ENCODE results near the gene ACOT2. TPM values are rescaled to one million over a fixed set of nuclear protein-coding genes. Genes with fewer than 3 reads are reported as not detected.
A peak's percentile ranks its signal among the peaks of the same experiment; 100 is the strongest.
"Not testable (repeated sequence)": the region's sequence is repeated elsewhere in the genome, so short reads cannot be mapped to it uniquely, and the experiment has no call there.

Gene ACOT2, protein sequence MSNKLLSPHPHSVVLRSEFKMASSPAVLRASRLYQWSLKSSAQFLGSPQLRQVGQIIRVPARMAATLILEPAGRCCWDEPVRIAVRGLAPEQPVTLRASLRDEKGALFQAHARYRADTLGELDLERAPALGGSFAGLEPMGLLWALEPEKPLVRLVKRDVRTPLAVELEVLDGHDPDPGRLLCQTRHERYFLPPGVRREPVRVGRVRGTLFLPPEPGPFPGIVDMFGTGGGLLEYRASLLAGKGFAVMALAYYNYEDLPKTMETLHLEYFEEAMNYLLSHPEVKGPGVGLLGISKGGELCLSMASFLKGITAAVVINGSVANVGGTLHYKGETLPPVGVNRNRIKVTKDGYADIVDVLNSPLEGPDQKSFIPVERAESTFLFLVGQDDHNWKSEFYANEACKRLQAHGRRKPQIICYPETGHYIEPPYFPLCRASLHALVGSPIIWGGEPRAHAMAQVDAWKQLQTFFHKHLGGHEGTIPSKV
- total RNA-seq, result 15.4 TPM
- polyA plus RNA-seq, result 10 to 100 TPM; 34.4 to 44.2 (median 40.7) TPM

DNA sequence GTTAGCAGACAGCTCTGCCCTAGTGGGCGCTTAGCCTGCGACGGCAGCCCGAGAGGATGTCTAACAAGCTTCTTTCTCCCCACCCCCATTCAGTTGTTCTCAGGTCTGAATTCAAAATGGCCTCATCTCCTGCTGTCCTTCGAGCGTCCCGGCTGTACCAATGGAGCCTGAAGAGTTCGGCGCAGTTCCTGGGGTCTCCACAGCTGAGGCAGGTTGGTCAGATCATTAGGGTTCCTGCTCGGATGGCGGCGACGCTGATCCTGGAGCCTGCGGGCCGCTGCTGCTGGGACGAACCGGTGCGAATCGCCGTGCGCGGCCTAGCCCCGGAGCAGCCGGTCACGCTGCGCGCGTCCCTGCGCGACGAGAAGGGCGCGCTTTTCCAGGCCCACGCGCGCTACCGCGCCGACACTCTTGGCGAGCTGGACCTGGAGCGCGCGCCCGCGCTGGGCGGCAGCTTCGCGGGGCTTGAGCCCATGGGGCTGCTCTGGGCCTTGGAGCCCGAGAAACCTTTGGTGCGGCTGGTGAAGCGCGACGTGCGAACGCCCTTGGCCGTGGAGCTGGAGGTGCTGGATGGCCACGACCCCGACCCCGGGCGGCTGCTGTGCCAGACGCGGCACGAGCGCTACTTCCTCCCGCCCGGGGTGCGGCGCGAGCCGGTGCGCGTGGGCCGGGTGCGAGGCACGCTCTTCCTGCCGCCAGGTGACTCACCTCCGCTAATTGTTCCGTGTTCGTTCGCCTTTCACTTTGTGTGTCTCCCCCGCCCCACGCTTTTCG lies at the start of gene ACOT2:
ACOT2 (plus strand) TSS at position 29 of the 774 bp plus-strand sequence; CDS start at position 57, 28 bp downstream.
- peaks cover 38% of the 10 kb centered on the region for H3K4me1 ChIP-seq (ENCODE audit: control insufficient read depth, insufficient read depth, low read length, poor library complexity, severe bottlenecking)
- not testable (repeated sequence) for H3K36me3 ChIP-seq (ENCODE audit: control insufficient read depth, insufficient read depth, low read length); H3K9me3 ChIP-seq (ENCODE audit: control insufficient read depth in 2 of 2, low read length in 2 of 2); H3K27me3 ChIP-seq (ENCODE audit: control insufficient read depth, insufficient read depth, low read length); H3K27me3 Mint-ChIP-seq; H3K9me3 Mint-ChIP-seq
- DNase-seq (peak; percentile 66 to 90 (median 74)), ATAC-seq (ENCODE audit: low read depth in 2 of 2) (peak; percentile 80 to 84)
- Mint-ChIP-seq H3K4me3 (peak within 1 kb of the TSS; percentile 96 to 98 (median 97)), H3K36me3 (peaks cover 22% of the 10 kb centered on the region), H3K27ac (peak within 1 kb of the TSS; percentile 92 to 99 (median 96)), H3K4me1 (peaks cover 22 to 60% (median 39%) of the 10 kb centered on the region in 4 donors)
- H3K4me3 ChIP-seq (ENCODE audit: low read depth, low read length), result peak within 1 kb of the TSS; percentile 82
- H3K27ac ChIP-seq (ENCODE audit: insufficient read depth, low read length, poor library complexity, severe bottlenecking), result peak within 1 kb of the TSS; percentile 79

DNA sequence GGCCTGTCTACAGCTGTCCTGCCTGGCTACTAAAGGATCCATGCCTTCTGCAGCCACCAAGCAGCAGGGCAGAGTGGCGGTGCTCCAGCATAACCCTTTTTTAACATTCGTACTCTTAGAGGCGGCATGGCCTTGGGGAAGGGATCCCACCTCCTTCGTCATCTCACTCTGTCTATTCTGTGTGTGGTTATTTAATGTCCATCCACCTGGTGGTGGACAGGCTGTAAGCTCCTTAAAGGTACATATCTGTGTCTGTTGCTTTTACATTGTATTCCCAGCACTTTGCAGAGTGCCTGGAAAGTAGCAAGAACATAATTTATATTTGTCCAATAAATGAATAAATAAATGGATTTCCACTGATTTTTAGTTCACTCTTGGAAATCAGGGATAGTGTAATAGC lies 47.8 kb upstream of the ACOT2 start:
- Mint-ChIP-seq H3K27me3 (no peaks in the 10 kb centered on the region), H3K4me3 (no peak overlapping the region), H3K4me1 (no peaks in the 10 kb centered on the region), H3K27ac (no peak overlapping the region), H3K9me3 (no peaks in the 10 kb centered on the region), H3K36me3 (peaks cover 13% of the 10 kb centered on the region)
- DNase-seq (no peak), ATAC-seq (ENCODE audit: low read depth in 2 of 2) (no peak)
- Histone ChIP-seq H3K4me3 (ENCODE audit: low read depth, low read length) (no peak overlapping the region), H3K27me3 (ENCODE audit: control insufficient read depth, insufficient read depth, low read length) (no peaks in the 10 kb centered on the region), H3K36me3 (ENCODE audit: control insufficient read depth, insufficient read depth, low read length) (no peaks in the 10 kb centered on the region), H3K4me1 (ENCODE audit: control insufficient read depth, insufficient read depth, low read length, poor library complexity, severe bottlenecking) (no peaks in the 10 kb centered on the region), H3K9me3 (ENCODE audit: control insufficient read depth in 2 of 2, low read length in 2 of 2) (no peaks in the 10 kb centered on the region), H3K27ac (ENCODE audit: insufficient read depth, low read length, poor library complexity, severe bottlenecking) (no peak overlapping the region)

DNA sequence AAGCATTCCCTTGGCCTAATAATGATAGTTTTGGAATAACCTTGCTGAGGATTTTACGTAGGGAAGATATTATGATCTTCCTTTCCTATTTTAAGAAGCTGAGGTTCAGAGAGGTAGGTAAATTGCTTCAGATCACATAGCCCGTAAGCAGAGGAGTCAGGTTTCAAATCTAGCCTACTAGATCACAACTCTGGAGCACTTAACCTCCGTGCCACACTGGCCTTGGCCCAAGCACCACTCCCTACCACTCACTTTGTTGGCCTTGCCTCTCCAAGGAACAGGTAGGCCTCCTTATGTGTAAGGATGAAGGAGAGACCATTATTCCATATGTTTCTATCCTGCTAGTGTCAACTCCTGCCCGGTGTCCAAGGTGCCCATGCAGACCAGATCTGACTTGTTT lies 44.5 kb upstream of the ACOT2 start:
- DNase-seq, result no peak
- Mint-ChIP-seq H3K4me1 (no peaks in the 10 kb centered on the region), H3K27ac (no peak overlapping the region), H3K27me3 (no peaks in the 10 kb centered on the region), H3K4me3 (no peak overlapping the region), H3K9me3 (peaks cover 0 to 5% (median 0%) of the 10 kb centered on the region in 7 donors), H3K36me3 (peaks cover 14% of the 10 kb centered on the region)
- H3K9me3 ChIP-seq (ENCODE audit: control insufficient read depth in 2 of 2, low read length in 2 of 2), result no peaks in the 10 kb centered on the region
- H3K27me3 ChIP-seq (ENCODE audit: control insufficient read depth, insufficient read depth, low read length), result no peaks in the 10 kb centered on the region
- H3K4me1 ChIP-seq (ENCODE audit: control insufficient read depth, insufficient read depth, low read length, poor library complexity, severe bottlenecking), result no peaks in the 10 kb centered on the region
- no peaks in the 10 kb centered on the region for H3K36me3 ChIP-seq (ENCODE audit: control insufficient read depth, insufficient read depth, low read length)
- H3K4me3 ChIP-seq (ENCODE audit: low read depth, low read length), result no peak overlapping the region
- no peak for ATAC-seq (ENCODE audit: low read depth in 2 of 2)
- H3K27ac ChIP-seq (ENCODE audit: insufficient read depth, low read length, poor library complexity, severe bottlenecking), result no peak overlapping the region

DNA sequence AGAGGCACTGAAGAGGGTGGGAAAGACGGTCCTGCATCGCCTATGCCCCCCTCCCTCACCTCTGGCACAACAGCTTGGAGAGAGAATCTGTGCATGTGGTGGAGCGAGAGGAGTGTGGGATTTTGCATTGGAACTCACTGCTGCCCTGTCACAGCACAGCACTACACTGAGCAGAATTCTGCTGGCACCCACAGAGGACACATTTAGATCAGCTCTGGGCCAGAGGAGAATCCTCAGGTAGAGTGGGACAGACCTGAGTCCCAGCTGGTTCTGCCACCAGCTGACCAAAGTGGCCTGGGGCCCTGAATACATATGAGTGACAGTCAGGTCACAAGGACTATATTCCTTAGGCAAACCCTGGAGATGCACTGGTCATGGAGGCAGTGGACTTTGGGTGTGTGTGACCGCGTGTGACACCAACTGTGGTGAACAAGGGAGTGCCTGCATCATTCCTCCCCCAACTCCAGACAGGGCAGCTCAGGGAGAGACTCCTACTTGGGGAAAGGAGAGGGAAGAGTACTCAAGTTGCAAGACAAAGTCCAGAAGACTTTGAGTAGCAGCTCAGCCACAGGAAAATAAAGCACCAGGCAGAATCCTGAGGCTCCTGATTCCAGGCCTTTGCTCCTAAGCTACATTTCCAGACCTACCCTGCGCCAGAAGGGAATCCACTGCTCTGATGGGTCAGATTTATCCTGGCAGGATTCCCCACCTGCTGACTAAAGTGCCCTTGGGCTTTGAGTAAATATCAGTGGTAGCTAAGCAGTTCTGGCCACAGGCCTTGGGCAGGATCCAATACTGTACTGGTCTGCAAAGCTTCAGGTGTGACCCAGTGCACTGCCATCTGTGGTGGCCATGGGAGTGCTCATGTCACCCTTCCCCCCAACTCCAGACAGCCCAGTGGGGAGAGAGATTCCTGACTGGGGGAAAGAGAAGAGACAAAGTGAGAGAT lies 42.7 kb upstream of the ACOT2 start:
- H3K36me3 Mint-ChIP-seq, result peaks cover 14% of the 10 kb centered on the region
- no peak for ATAC-seq (ENCODE audit: low read depth in 2 of 2)
- H3K27ac ChIP-seq (ENCODE audit: insufficient read depth, low read length, poor library complexity, severe bottlenecking), result no peak overlapping the region
- peak overlapping the region in 1 of 3 donors; percentile 26 for H3K27ac Mint-ChIP-seq
- no peak overlapping the region for H3K4me3 ChIP-seq (ENCODE audit: low read depth, low read length)
- H3K4me3 Mint-ChIP-seq, result no peak overlapping the region
- H3K4me1 ChIP-seq (ENCODE audit: control insufficient read depth, insufficient read depth, low read length, poor library complexity, severe bottlenecking), result no peaks in the 10 kb centered on the region
- H3K27me3 Mint-ChIP-seq, result no peaks in the 10 kb centered on the region
- no peaks in the 10 kb centered on the region for H3K36me3 ChIP-seq (ENCODE audit: control insufficient read depth, insufficient read depth, low read length)
- H3K9me3 Mint-ChIP-seq, result peaks cover 0 to 5% (median 0%) of the 10 kb centered on the region in 7 donors
- H3K4me1 Mint-ChIP-seq, result no peaks in the 10 kb centered on the region
- no peak for DNase-seq
- no peaks in the 10 kb centered on the region for H3K27me3 ChIP-seq (ENCODE audit: control insufficient read depth, insufficient read depth, low read length)
- H3K9me3 ChIP-seq (ENCODE audit: control insufficient read depth in 2 of 2, low read length in 2 of 2), result no peaks in the 10 kb centered on the region

DNA sequence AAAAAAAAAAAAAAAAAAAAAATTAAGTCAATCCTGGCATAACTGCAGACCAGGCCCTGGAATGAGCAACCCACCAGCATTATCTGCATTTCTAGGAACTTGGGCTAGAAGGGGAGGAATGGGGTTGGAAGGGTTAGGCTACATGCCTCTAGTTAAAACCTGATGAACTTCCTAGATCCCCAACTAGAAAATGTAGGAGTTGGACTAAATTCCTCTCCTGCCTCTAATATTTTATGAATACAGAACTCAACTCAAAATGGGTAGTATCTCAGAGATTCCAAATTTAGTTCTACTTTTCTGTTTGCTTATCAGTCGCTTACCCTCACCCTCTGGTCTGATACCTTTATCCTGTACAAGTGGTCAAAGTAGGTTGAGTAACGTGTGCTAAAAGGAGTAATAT lies 39.7 kb upstream of the ACOT2 start:
- H3K4me1 ChIP-seq (ENCODE audit: control insufficient read depth, insufficient read depth, low read length, poor library complexity, severe bottlenecking); H3K27me3 Mint-ChIP-seq; H3K9me3 Mint-ChIP-seq; H3K4me3 ChIP-seq (ENCODE audit: low read depth, low read length); H3K4me1 Mint-ChIP-seq; H3K27ac ChIP-seq (ENCODE audit: insufficient read depth, low read length, poor library complexity, severe bottlenecking); H3K36me3 ChIP-seq (ENCODE audit: control insufficient read depth, insufficient read depth, low read length); H3K9me3 ChIP-seq (ENCODE audit: control insufficient read depth in 2 of 2, low read length in 2 of 2); H3K27me3 ChIP-seq (ENCODE audit: control insufficient read depth, insufficient read depth, low read length); H3K4me3 Mint-ChIP-seq; H3K36me3 Mint-ChIP-seq; ATAC-seq (ENCODE audit: low read depth in 2 of 2); DNase-seq: not testable (repeated sequence)
- H3K27ac Mint-ChIP-seq, result peak overlapping the region in 1 of 3 donors; percentile 14

DNA sequence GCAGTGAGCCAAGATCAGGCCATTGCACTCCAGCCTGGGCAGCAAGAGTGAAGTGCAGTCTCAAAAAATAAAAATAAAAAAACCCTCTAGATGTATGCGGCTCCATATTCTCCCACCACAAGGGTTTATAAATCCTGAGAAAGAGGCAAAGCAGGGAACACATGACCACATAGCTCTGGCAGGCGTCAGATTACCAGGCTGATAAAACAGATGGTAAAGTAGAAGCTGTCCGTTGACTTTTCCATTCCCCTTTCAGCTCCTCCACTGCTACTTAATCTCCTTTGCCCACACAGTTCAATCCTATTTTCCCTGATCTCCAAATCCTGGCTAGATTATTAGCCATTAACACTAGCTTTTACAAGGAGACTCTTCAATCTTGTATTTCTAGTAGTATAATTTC lies 37.0 kb upstream of the ACOT2 start:
- not testable (repeated sequence) for H3K36me3 ChIP-seq (ENCODE audit: control insufficient read depth, insufficient read depth, low read length); H3K27me3 ChIP-seq (ENCODE audit: control insufficient read depth, insufficient read depth, low read length); H3K9me3 Mint-ChIP-seq; H3K4me3 Mint-ChIP-seq; H3K4me3 ChIP-seq (ENCODE audit: low read depth, low read length); H3K4me1 ChIP-seq (ENCODE audit: control insufficient read depth, insufficient read depth, low read length, poor library complexity, severe bottlenecking); DNase-seq; H3K36me3 Mint-ChIP-seq; H3K27ac Mint-ChIP-seq; H3K27me3 Mint-ChIP-seq; ATAC-seq (ENCODE audit: low read depth in 2 of 2); H3K27ac ChIP-seq (ENCODE audit: insufficient read depth, low read length, poor library complexity, severe bottlenecking); H3K4me1 Mint-ChIP-seq; H3K9me3 ChIP-seq (ENCODE audit: control insufficient read depth in 2 of 2, low read length in 2 of 2)

DNA sequence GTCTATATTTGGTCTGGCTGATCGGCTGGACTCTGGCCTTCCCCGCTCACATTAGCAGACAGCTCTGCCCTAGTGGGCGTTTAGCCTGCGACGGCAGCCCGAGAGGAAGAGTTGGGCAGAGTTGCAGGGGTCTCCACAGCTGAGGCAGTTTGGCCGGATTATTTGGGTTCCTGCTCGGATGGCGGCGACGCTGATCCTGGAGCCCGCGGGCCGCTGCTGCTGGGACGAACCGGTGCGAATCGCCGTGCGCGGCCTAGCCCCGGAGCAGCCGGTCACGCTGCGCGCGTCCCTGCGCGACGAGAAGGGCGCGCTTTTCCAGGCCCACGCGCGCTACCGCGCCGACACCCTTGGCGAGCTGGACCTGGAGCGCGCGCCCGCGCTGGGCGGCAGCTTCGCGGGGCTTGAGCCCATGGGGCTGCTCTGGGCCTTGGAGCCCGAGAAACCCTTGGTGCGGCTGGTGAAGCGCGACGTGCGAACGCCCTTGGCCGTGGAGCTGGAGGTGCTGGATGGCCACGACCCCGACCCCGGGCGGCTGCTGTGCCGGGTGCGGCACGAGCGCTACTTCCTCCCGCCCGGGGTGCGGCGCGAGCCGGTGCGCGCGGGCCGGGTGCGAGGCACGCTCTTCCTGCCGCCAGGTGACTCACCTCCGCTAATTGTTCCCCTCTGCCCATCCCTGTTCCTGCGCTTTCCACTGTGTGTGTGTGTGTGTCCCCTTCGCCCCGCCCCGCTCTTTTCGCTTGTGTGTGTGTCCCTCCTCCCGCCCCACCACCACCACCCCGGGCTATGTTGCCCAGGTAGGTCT lies 31.6 kb upstream of the ACOT2 start:
- H3K4me1 ChIP-seq (ENCODE audit: control insufficient read depth, insufficient read depth, low read length, poor library complexity, severe bottlenecking); H3K27ac ChIP-seq (ENCODE audit: insufficient read depth, low read length, poor library complexity, severe bottlenecking); H3K9me3 Mint-ChIP-seq; H3K27ac Mint-ChIP-seq; H3K27me3 ChIP-seq (ENCODE audit: control insufficient read depth, insufficient read depth, low read length); H3K36me3 ChIP-seq (ENCODE audit: control insufficient read depth, insufficient read depth, low read length); H3K27me3 Mint-ChIP-seq; H3K36me3 Mint-ChIP-seq; H3K9me3 ChIP-seq (ENCODE audit: control insufficient read depth in 2 of 2, low read length in 2 of 2); H3K4me3 ChIP-seq (ENCODE audit: low read depth, low read length); H3K4me1 Mint-ChIP-seq: not testable (repeated sequence)
- ATAC-seq (ENCODE audit: low read depth in 2 of 2), result peak; percentile 33 to 43
- H3K4me3 Mint-ChIP-seq, result peak overlapping the region in 1 of 4 donors; percentile 67
- peak in 1 of 3 donors; percentile 61 for DNase-seq
